HG03460 (cell line): Measurements from ENCODE around the gene TLK1.
A peak's percentile ranks its signal among the peaks of the same experiment; 100 is the strongest.

Experiments used
- ATAC-seq: cut with Tn5 transposase; IDR thresholded peaks from one replicate; pipeline ENCODE4 v1.9.1; 2021; ENCODE audit not compliant: unreplicated experiment

The TLK1 gene

DNA sequence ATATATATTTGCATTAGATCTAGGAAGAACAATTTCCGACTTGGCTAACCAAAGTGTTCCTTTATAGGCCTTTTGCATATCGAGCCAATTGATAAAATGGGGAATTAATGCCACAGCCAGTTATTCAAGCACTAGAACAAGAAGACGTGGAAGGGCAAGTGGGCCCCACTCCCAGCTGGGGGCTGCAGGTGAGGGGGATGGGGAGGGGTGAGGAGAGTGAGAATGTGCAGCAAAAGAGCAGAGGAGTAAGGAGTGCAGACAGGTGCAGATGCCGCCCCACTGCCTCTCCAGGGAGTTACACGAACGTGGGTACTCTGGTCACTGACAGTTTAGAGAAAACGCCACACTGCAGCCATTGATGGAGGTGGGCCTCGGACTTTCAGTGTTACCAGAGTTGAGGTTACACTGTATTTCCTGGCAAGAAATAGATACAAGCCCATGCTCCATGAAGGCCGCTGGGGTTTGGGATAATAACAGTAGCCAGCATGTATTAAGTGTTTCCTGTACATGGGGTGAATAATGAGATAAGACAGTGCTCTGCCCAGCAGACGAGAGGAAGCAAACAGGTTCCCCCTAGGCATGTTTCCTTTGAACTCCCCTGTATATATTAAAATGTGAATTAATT, 190.7 kb downstream of the TLK1 start:
- no peak for ATAC-seq

GRCh38 chr2:170969030-170969429, 191.7 kb downstream of the TLK1 start:
- ATAC-seq, result no peak

DNA sequence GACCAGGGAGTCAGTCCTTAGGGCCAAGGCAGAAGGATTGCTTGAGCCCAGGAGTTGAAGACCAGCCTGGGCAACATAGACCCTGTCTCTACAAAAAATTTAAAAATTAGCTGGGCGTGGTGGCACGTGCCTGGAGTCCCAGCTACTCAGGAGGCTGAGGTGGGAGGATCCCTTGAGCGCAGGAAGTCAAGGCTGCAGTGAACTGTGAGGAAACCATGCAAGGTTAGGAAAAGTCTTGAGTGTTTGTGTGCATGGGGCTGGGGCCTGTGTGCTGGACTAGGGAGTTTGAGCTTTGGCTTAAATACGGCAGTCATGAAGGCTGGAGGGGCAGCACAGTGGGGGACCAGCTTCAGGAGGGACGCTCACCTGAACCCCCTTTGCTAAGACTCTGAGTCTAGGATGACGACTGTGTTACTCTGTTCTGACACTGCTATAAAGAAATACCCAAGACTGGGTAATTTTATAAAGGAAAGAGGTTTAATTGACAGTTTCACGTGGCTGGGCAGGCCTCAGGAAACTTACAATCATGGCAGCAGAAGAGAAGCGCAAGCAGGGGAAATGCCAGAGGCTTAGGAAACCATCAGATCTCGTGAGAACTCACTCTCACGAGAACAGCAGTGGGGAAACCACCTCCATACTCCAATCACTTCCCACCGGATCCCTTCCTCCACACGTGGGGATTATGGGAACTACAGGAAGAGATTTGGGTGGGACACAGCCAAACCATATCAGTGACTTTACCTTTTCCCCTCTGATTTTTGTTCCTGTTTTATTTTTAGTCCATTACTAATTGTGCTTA, 192.3 kb downstream of the TLK1 start:
- no peak for ATAC-seq

- no peak for ATAC-seq
Measured at GRCh38 chr2:170967553-170967952, 193.1 kb downstream of the TLK1 start.

GRCh38 chr2:170966648-170967396, 193.9 kb downstream of the TLK1 start:
- ATAC-seq, result no peak

GRCh38 chr2:170965446-170966225, 195.1 kb downstream of the TLK1 start:
- no peak for ATAC-seq

DNA sequence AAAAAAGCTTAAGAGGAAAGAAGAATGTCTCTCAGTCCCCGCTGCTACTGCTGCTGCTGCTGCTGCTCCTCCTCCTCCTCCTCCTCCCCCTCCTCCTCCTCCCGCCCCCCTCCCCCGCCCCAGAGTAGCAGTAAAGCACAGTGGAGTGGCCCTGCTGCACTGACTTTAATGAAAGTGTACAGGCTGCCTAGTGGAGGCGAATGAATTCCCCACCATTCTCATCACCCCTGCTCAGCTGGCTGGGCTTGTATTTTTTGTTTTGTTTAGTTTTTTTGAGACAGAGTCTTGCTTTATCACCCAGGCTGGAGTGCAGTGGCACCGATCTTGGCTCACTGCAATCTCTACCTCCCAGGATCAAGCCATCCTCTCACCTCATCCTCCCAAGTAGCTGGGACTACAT, 197.3 kb downstream of the TLK1 start:
- ATAC-seq, result no peak

DNA sequence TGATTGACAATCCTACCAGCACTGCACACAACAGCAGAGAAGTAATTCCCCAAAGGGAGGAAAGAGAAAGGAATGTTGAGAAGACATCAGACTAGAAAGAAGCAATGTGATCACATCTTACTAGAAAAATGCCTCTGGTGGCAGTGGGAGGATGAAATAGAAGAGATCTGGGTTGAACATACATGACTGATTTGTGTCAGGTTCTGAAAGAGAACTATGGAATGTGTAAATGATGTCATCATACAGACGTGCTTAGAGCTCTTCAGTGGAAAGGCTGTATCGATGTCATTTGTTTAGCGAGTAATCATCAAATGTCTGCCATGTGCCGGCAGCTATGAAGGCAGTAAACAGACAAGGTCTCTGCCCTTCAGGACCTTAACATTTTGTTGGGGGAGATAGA, 206.8 kb downstream of the TLK1 start:
- ATAC-seq, result no peak

- ATAC-seq, result peak; percentile 84
Measured at GRCh38 chr2:170950221-170950761, 210.4 kb downstream of the TLK1 start.

DNA sequence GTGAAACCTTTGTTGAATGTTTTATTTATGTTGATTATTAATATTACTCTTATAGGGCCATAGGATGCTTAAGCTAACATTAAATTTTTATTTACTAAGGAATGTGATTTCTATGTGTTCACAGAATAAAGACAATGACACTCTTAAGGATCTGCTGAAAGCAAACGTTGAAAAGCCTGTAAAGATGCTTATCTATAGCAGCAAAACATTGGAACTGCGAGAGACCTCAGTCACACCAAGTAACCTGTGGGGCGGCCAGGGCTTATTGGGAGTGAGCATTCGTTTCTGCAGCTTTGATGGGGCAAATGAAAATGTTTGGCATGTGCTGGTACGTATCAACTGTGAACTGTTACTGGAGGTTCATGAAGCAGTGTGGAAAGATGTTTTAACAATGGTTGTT, 211.3 kb downstream of the TLK1 start:
- ATAC-seq, result no peak

- ATAC-seq, result no peak
Measured at GRCh38 chr2:170944545-170944944, 216.1 kb downstream of the TLK1 start.

DNA sequence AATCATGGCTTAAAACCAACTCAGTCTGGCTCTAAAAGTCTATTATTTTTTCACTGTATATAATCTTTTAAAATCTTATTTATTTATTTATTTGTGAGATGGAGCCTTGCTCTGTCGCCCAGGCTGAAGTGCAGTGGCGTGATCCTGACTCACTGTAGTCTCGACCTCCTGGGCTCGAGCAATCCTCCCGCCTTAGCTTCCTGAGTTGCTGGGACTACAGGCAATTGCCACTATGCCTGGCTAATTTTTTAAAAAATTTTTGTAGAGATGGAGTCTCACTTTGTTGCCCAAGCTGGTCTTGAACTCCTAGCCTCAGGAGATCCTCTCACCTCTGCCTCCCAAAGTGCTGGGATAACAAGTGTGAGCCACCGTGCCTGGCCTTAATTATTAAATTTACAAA, 217.1 kb downstream of the TLK1 start:
- no peak for ATAC-seq

- no peak for ATAC-seq
Measured at GRCh38 chr2:170943041-170943440, 217.7 kb downstream of the TLK1 start.

GRCh38 chr2:170942615-170943014, 218.1 kb downstream of the TLK1 start:
- ATAC-seq, result no peak
